HG02870 (cell line): ENCODE measurements around the gene PLA2G12A.

Experiments
- ATAC-seq: cut with Tn5 transposase; IDR thresholded peaks from one replicate; pipeline ENCODE4 v1.9.1; 2021; ENCODE audit warnings: mild to moderate bottlenecking, moderate library complexity; ENCODE audit not compliant: unreplicated experiment

PLA2G12A gene

DNA sequence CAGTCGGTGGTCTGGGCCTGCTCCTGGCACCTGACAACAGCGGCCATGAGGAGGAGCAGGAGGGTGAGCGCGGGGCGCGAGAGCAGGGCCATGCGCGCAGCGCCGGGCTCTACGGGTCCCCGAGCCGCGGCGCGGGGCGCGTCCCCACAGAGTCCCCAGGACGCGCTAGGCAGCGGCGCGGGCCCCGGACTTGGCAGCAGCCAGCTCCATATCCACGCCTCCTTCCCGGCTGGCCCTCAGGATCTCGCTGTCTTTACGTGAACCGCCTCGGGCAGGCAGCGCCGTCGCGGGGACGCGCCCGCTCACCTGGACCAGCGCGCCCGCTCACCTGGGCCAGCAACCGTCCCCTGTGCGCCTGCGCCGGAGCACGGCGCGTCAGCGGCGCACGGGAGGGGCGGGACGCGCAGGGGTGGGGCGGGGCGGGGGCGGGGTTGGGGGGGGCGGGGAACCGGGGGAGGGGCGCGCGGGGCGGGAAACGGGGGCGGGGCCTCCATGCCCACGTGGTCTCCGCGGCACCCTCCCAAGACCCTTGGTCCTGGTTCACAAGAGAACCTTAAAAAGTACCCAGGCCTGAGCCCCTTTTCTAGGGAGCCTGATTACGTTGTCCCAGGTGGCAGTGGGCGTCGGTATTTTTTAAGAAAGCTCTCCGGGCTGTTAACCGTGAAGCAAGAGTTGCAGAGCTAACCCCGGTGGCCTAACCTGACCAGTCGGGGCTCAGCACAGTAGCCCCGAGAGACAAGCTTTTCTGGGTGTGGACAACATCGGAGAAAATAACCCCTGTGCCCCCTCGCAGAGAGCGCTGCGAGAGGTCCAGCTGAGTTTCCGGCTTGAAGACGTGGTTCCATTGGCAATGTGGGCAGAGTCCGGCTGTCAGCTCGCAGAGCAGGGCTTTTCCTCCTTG, at the start of gene PLA2G12A:
TSS of gene PLA2G12A (minus strand) at position 353 of the 901 bp plus-strand sequence. CDS start at position 92, 261 bp downstream.
- peak; percentile 79 for ATAC-seq

DNA sequence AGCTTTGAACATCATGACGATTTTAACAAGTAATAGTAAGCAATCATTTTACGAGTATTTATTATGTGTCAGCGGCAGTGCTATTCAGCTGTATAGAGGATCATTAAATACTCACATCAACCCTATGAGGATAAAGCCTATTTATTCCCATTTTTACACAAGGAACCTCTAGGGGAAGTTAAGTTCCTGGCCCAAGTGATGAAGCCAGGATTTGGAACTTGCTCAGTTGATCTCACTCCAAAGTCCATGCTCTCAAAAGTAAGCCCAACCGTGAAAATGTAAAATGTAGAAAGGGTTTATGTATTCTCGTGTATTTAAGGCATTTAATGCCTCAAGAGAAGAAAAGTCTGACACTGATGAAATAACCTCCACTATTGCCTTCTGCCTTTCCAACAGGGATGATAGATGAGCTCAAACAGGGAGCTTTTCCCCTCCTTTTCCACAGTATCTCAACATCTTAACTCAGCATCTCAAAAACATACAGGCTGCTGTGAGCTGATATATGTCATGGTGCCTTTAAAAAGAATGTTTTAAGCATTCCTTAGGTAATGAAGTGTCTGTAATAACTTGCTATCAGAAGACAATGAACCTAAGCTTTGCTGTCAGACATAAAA, 35.0 kb upstream of the PLA2G12A start:
- no peak for ATAC-seq

DNA sequence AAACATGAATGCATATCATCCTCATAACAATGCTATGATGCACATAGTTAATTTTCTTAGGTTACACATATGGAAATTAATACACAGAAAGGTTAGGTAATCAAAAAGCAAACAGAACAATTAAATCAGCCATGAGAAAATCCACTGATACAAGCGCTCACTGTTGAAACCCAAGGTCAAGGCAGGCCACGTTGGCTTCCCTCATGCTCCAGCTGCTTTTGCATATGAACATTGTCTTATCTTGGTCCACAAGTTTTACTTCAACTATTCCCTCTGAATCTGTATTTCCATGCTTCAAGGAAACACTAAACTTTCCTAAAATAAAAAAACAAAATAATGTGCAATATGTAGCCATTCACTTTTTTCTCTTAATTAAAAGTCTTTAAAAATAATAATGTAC, 34.5 kb upstream of the PLA2G12A start:
- ATAC-seq: no peak

DNA sequence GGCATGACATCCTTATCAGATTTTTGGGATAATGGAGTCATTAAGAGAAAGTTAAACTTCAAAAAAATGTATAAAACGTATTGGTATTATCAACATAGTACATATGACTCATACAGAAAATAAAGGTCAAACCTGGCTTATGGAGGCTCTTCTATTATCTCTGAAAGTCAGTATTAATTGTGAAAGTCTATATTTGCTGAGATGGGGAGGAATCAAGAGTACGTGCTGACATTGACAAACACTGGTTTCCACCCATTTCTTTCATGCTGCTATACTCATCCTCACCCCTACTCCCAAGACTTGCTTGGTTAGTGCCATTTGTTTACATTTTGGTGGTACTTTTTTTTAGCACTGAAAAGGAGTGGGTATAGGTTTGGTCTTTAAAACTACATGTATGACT, 30.8 kb upstream of the PLA2G12A start:
- ATAC-seq: no peak

DNA sequence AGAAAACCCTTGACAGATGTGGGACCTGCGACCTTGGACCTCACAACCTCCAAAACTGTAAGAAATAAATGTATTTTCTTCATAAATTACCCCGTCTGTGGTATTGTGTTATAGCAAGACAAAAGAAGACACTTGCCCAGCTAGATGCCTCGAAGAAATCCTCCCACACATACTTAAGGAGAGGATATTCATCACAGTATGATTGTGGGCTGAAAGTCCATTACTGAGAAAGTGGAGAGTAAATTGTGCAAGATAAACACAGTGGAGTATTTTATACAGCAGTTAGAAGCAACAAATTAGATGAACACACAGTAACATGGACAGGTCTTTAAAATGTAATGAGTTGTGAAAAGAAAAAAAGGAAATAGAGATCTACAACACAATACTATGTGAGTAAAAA, 25.8 kb upstream of the PLA2G12A start:
- ATAC-seq: no peak

DNA sequence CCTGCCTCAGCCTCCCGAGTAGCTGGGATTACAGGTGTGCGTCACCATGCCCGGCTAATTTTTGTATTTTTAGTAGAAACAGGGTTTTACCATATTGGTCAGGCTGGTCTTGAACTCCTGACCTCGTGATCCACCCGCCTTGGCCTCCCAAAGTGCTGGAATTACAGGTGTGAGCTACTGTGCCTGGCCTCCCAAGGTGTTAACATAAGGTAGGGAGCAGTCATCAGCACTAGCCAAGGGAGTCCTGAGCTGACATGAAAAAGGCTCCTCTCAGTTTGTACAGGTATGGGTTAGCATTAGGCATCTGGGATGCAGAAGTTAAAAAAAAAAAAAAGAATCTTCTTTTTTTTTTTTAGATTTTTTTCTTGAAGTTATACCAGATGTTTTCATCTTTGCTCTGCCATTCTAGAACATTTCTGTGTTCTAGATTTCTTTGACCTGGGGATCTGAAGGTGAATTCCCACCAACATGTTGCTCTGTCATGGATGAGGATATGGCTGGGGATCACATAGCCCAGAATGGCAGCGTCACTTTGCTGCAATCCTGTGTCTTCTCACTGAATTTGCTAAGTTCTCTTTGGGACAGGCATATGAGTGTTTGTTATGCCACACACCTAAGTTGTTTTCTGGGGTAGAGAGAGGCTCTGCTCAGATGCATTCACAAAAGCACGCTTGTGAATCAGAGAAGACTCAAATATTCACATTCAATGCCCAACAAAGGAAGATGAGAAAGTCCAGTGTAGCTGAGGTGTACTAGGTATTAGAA, 24.4 kb upstream of the PLA2G12A start:
- ATAC-seq: no peak

DNA sequence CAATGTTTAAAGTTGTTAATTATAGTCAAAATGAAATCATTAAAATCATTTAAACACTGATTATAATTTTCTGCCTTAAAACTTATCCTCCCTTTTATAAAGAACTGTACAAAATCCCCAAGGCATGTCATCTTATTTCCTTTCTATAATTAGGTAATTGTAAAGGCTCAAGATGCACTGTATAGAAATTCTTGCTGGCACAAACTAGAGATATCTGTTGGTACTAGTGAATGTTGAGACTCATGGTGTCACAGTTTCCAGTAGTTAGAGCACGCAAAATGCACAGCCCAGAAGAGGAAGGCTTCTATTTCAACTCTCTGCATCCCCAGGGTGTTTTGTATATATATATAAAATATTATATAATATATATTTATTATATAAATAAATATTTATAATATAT, 22.7 kb upstream of the PLA2G12A start:
- no peak for ATAC-seq

DNA sequence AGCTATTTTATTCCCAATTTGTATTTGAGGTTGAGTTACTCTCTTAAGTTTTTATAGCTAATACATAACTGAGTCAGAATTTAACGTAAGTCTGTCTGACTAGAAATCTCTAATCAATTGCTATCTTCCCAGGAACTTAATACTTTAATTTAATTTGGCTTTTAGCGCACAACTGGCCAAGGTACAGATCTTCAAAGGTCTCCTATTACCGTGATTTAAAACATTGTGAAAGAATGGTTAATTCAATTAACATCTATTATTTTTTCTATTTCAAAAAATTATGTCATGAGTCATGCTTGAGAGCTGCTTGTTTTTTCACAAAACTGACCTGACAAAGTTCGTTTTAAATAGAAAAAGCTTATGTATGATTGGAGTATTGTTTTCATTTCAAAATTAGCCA, 22.0 kb upstream of the PLA2G12A start:
- ATAC-seq: no peak

DNA sequence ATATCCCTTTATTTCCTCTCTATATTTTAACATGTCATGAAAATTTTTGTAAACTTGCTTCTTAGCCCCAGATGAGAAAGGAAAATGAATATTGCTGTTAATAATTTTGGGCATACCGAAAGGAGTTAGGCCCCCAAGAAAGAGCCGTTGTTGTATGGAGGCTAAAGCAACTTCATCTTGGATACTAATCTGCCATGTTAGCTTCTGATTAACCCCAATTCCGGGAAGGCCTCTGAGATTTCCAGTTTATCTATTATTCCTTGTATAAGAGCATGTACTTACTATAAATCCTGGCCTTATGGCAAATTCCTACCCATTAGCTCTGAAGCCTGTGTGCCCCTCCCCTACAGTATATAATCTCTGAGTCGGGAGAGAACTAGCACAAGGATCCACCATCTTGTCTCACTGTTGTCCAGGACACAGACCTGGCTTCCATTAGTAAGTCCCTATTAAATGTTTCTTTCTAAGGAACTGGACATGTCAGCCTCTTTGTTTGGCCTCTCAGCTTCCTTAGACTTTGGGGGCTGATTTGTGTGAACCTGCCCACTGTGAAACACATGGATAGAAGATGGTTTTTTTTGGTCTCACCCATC, 20.9 kb upstream of the PLA2G12A start:
- ATAC-seq: no peak

DNA sequence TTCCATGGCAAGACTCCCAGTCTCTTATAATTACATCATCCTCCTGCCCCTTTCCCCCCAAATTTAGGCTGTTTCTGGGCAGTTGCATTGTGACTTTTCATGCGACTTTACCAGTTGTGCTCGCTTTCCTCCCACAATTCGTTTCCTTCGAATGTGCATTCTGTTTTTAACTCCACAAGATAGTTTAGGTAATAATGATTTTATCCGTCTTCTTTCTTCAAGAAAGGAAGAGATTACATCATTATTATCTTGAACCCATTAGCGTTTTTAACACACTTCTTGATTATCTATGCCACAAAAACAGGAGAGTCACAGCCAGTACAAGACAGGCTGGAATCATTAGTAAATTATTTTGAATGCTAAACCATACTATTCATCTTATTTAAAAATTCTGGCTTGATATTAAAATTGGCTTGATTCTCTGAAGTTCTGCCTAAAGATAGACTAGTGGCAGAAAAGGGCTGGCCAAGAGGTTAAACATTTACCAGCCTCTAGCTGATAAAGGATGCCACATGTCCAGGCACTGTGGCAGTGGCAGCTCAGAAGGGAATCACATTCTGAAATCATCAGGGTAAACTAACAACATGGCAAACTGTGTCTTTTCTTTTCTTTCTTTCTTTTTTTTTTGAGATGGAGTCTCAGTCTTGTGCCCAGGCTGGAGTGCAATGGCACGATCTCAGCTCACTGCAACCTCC, 19.7 kb upstream of the PLA2G12A start:
- ATAC-seq: no peak

DNA sequence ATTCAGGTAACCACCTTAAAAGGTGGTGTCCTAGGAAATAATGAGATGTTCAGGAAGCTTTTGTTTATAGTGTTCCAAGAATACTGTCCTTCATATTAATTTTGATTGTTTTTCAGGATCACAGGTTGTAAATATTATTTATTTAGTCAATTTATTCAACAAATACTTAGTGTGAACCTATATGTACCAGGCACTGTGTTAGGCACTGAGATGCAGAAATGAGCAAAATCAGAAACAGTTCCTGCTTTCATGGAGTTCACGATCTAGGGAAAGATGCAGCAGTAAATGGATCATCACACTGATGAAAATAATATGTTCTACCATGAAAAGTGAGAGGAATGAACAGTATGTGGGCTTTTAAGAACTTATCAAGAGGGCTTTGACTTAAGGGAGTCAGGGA, 18.2 kb upstream of the PLA2G12A start:
- no peak for ATAC-seq

DNA sequence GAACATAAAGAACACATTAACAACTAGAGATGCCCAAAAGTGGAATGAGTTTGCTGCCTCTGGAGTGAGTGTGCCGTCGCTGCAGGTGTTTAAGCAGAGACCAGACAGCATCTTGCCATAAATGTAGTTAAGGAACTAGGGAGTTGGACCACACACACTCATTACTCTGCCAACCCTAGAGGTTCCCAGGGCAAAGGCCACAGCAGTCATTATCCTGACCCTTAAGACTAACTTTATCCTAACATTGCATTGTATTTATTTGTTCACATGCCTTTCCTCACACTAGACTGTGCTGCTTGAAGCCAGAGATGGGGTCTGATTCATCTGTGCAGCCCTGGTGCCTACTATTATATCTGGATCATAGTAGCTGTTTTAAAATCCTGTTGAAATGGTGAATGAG, 16.9 kb upstream of the PLA2G12A start:
- no peak for ATAC-seq

DNA sequence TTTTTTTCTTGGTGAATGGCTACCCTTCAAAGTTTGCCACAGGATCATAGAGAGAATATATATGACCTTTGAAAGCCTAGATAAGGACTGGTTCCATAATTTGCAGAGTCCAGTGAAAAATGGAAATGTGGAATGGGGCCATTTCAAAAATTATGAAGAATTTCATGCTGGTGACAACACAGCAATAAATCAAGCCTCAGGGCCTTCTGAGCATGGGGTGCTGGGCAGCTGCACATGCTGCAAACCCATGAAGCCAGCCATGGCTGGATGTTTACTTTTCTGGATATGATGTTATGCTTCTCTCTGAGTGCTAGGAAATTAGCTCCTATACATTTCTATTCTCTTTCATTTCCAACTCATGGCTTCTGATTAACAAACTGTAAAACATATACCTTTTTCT, 16.0 kb upstream of the PLA2G12A start:
- ATAC-seq: no peak

DNA sequence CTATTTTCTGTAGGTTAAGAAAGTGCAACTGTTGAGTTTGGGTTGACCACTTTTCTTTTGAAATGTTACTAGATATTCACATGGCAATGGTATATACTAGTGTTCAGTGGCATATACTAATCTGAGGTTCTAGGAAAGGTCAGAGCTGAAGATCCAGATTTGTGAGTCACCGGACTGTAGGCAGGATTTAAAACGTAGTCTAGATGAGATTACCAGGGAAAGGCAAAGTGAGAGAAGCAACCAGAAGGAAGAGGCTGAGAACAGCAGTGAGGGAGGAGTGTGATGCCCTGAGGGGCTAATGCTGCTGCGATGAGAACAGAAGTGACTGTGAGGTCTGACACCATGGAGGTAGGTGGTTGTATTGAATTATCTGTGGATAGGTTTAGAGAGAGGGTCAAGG, 9.7 kb upstream of the PLA2G12A start:
- ATAC-seq: no peak

DNA sequence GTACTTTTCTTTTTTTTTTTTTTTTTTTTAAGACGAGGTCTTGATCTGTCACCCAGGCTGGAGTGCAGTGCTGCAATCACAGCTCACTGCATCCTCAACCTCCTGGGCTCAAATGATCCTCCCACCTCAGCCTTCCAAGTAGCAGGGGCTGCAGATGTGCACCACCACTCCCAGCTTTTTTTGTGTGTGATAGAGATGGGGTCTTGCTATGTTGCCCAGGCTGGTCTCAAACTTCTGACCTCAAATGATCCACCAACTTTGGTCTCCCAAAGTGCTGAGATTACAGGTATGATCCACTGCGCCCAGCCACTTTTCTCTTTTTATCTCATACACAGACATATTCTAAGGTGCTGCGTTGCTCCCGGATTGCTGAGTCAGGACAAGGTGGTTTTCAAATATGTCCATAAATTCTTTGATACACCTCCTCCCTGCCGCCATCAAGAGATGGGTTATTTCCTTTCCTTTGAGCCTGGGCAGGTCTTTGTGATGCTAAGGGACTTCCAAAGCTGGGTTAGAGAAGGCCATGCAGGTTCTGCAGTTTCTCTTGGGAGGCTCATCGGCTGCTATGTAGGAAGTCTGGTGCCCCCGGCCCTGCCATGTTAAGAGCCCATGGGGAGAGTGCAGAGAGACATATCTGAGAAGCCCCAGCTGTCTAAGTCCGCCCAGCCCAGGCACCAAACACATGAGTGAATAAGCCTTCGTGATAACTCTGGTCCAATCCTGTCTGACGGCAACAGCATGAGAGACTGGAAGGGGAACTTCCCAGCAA, 8.4 kb upstream of the PLA2G12A start:
- ATAC-seq: no peak

DNA sequence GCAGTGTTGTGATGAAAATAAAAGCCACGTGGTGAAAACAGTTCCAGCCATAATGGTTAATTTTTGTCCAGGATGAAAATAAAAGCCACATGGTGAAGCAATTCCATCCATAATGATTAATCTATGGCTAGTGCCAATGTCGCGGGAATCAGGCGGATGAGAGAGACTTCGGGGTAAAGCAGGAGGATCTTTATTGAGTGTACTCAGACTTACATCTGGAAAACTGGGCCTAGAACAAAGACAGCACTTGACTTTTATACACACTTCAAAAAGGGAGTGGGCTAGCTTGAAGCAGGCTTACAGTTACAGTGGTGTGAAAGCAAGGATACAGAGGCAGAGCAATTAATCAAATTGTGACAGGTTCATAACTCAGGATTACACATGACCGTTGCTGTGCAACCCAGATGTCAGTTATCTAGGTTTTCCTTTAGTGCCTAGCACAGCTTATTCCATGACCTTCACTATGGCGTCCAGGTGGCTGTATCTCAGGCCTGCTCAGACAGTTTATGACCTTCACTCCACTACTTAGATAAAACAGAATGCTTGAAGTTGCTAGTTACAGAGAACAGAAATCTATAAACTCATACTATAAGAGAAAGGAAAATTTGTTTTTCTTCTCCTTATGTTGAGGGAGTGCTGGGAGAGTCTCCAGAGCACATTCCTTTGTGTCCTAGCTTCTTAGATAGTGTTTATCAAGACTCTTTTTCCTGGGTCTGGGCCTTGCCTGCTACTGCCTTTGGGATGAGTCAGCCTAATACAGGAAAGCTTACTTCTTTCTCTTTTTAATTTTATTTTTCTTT, 5.9 kb upstream of the PLA2G12A start:
- ATAC-seq: no peak

DNA sequence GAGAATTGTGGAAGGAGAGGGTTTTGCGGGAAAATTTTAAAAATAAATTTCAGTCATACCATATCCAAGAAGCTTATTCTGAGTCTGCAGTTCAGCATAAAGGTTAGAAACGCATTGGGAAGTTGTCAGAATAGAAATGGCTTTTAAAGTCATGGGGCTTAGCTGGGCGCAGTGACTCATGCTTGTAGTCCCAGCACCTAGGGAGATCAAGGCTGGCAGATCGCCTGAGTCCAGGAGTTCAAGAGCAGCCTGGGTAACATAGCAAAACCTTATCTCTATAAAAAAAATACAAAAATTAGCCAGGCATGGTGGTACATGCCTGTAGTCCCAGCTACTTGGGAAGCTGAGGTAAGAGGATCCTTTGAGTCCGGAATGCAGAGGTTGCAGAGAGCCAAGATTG, 3.9 kb upstream of the PLA2G12A start:
- no peak for ATAC-seq

DNA sequence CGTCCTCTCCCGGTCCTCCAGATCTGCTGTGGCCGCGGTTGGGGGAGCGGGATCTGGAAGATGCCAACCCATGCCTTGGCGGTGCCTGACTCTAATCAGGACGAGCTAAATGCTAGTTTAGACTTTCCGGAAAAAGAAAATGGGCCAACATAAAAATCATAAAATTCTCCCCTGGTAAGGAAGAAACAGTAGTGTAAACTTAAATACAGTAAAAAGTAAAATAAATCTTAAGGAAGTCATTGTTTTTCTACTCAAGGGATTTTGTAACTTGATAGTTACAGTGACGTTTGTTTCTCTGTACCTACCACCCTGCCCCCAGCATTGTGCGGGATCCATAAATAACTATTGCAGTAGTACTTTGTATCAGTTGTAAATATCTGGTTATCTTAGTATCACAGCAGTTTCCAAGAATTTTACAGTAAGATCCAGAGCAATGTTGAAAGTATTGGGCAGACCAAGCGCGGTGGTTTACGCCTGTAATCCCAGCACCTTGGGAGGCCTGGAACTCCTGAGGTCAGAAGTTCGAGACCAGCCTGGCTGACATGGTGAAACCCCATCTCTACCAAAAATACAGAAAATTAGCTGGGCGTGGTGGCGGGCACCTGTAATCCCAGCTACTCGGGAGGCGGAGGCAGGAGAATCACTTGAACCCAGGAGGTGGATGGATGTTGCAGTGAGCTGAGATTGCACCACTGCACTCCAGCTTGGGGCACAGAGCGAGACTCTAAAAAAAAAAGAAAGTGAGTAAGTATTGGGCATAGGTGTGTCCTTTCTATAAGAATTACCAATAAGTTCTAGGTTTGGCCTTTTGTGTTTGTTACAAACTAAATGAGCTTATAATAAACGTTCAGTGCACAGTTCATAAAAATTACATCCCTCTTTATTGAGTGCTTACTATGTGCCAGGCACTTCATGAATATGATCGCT, 1.0 kb upstream of the PLA2G12A start:
- ATAC-seq: no peak
